Central memory CD8-positive, alpha-beta T cell (primary cell): ENCODE data around the gene LNX2.

Source experiments
- ATAC-seq: fragments of 150-1000 bp; cut with Tn5 transposase; replicated peaks from 2 replicates; pipeline ENCODE4 v1.10.0; 2022; ENCODE audit warnings: mild to moderate bottlenecking, moderate FRiP score, moderate number of reproducible peaks; ENCODE audit not compliant: poor library complexity, severe bottlenecking; ENCODE audit errors: extremely low read depth
- DNase-seq, 2 donors: peaks; one replicate each; pipeline ENCODE4 v3.0.0; 2021; ENCODE audit warnings: low spot score in 2 of 2
- H3K27ac Mint-ChIP-seq: one replicate; pipeline ENCODE4 v1.8.0; 2022; ENCODE audit warnings: low read depth, mild to moderate bottlenecking, moderate library complexity, mixed read lengths
- H3K27me3 Mint-ChIP-seq: one replicate; pipeline ENCODE4 v1.8.0; 2022; ENCODE audit warnings: mixed read lengths
- H3K36me3 Mint-ChIP-seq: one replicate; pipeline ENCODE4 v1.8.0; 2022; ENCODE audit warnings: mild to moderate bottlenecking, moderate library complexity, mixed read lengths; ENCODE audit not compliant: insufficient read depth
- H3K4me1 Mint-ChIP-seq: one replicate; pipeline ENCODE4 v1.8.0; 2022; ENCODE audit warnings: mixed read lengths
- H3K4me3 Mint-ChIP-seq: one replicate; pipeline ENCODE4 v1.8.0; 2022; ENCODE audit warnings: mild to moderate bottlenecking, moderate library complexity, mixed read lengths
- H3K9me3 Mint-ChIP-seq: one replicate; pipeline ENCODE4 v1.8.0; 2022; ENCODE audit warnings: mixed read lengths

The LNX2 gene

GRCh38 chr13:27500806-27501534 lies 119.4 kb downstream of the LNX2 start:
- Mint-ChIP-seq H3K27me3 (no peaks in the 10 kb centered on the region), H3K4me1 (no peaks in the 10 kb centered on the region), H3K9me3 (no peaks in the 10 kb centered on the region), H3K27ac (no peak overlapping the region), H3K36me3 (no peaks in the 10 kb centered on the region), H3K4me3 (no peak overlapping the region)
- ATAC-seq: no peak
- no peak for DNase-seq

GRCh38 chr13:27497563-27498230 lies 122.6 kb downstream of the LNX2 start:
- Mint-ChIP-seq H3K27ac (no peak overlapping the region), H3K27me3 (no peaks in the 10 kb centered on the region), H3K4me1 (no peaks in the 10 kb centered on the region), H3K4me3 (no peak overlapping the region), H3K36me3 (no peaks in the 10 kb centered on the region), H3K9me3 (no peaks in the 10 kb centered on the region)
- DNase-seq (no peak), ATAC-seq (no peak)

DNA sequence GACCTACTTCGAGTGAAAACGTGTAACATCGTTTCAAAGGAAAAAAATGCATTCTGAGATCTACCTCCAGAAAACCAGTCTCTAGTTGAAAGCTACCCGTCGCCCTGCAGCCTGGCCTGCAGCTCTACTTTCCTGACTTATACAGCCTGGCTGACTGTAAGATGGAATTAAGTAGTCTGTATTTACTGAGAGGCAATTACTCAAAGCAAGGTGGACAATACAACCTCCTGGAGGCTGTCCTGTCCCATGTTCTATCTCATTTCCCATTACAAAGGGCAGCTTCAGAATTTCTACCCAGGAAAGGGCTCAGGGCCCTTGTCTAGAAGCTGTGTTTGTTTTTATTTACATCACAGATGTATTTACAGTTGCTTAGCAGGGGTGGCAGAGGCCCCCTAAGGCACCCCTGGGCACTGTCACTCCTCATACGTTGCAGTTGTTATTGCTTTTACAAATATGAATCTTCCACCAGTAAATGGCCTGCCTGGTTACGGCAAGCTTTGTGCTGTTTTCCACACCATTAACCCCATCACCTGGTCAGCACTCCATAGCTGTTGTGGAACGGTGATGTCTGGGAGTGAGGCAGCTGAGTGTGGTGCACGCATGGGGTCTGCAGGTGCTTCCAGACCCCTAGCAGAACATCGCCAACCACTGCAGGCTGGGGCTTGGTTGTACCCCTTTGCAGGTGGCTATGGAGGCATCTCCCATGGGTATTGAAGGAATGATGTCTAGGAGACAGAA lies 123.6 kb downstream of the LNX2 start:
- H3K9me3 Mint-ChIP-seq: no peaks in the 10 kb centered on the region
- no peak overlapping the region for H3K27ac Mint-ChIP-seq
- no peak overlapping the region for H3K4me3 Mint-ChIP-seq
- H3K36me3 Mint-ChIP-seq: no peaks in the 10 kb centered on the region
- no peak for ATAC-seq
- no peak for DNase-seq
- H3K4me1 Mint-ChIP-seq: no peaks in the 10 kb centered on the region
- no peaks in the 10 kb centered on the region for H3K27me3 Mint-ChIP-seq

DNA sequence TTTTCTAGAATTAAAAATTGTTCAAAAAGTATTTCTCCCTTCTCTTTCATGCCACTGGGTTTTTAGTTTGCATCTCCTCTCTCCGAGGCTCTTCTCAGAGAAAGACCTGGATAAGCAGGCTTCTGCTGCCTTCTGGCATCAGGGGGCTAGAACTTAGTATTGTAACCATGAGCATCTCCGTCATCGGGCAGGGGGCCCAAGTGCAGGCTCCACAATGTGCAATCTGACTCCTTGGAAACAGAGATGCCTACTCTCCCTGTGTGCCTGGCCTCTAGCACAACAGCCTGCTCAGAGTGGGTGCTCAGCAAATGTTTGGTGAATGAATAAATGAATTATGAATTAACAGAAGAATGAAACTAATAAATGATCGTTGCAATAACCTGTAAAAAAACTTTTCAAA lies 124.3 kb downstream of the LNX2 start:
- no peaks in the 10 kb centered on the region for H3K4me1 Mint-ChIP-seq
- ATAC-seq (no peak), DNase-seq (no peak)
- no peak overlapping the region for H3K27ac Mint-ChIP-seq
- no peaks in the 10 kb centered on the region for H3K9me3 Mint-ChIP-seq
- H3K27me3 Mint-ChIP-seq: no peaks in the 10 kb centered on the region
- H3K4me3 Mint-ChIP-seq: no peak overlapping the region
- H3K36me3 Mint-ChIP-seq: no peaks in the 10 kb centered on the region
